Transverse colon (tissue), 4 donors: Measurements from ENCODE around the gene KMT2B. TPM values are rescaled to one million over a fixed set of nuclear protein-coding genes. Genes with fewer than 3 reads are reported as not detected.
"Not testable (repeated sequence)": the region's sequence is repeated elsewhere in the genome, so short reads cannot be mapped to it uniquely, and the experiment has no call there.

Experiments
- DNase-seq: peaks from one replicate; pipeline ENCODE4 v3.0.0-alpha.2; 2019
- H3K27ac ChIP-seq, 4 donors: fragments of 200-600 bp; sonication (generic); 2 replicates each; pipeline ENCODE4 v1.5.1; 2016 to 2018; ENCODE audit warnings: inconsistent platforms in 4 of 4
- H3K27me3 ChIP-seq: fragments of 200-600 bp; sonication (generic); 2 replicates; pipeline ENCODE4 v1.5.1; 2017; ENCODE audit warnings: inconsistent platforms
- H3K36me3 ChIP-seq, 4 donors: fragments of 200-600 bp; sonication (generic); 2 replicates each; pipeline ENCODE4 v1.5.1; 2017 to 2019; ENCODE audit warnings: inconsistent platforms in 4 of 4
- H3K4me1 ChIP-seq, 4 donors: fragments of 200-600 bp; sonication (generic); 2 replicates each; pipeline ENCODE4 v1.5.1; 2017 to 2020; ENCODE audit warnings: inconsistent platforms in 4 of 4
- H3K4me3 ChIP-seq, 4 donors: fragments of 200-600 bp; sonication (generic); 1 replicate in 1 of 4; 2 replicates in 3 of 4; pipeline versions ENCODE4 v1.5.1 to v1.6.1; 2017 to 2019; ENCODE audit warnings: inconsistent platforms in 4 of 4
- H3K9me3 ChIP-seq, 2 donors: fragments of 200-600 bp; sonication (generic); 2 replicates each; pipeline ENCODE4 v1.5.1; 2017 to 2019; ENCODE audit warnings: inconsistent platforms in 2 of 2
- EP300 ChIP-seq: sonication (generic); formaldehyde crosslinking; IDR thresholded peaks from one replicate; pipeline ENCODE4 v1.6.1; 2017; ENCODE audit warnings: antibody characterized with exemption, low read depth
- POLR2A ChIP-seq: fragments of 450-650 bp; IDR thresholded peaks from one replicate; pipeline ENCODE4 v1.6.1; 2016; ENCODE audit warnings: antibody characterized with exemption, mild to moderate bottlenecking, moderate library complexity
- POLR2AphosphoS5 ChIP-seq, 3 donors: sonication (generic); formaldehyde crosslinking; IDR thresholded peaks; one replicate each; pipeline ENCODE4 v1.6.1; 2016; ENCODE audit warnings: antibody characterized with exemption in 3 of 3
- WGBS, 2 donors: methylation state at CpG; one replicate each; pipeline ENCODE4 v1.1.5; 2018; ENCODE audit warnings: low coverage in 1 of 2; 5-methylcytosine and 5-hydroxymethylcytosine counted together
- in situ Hi-C, 4 donors: fragments of 200-750 bp; cut with MboI; loops; one replicate each; pipeline versions ENCODE4 v1.15.0 to v1.15.1; 2017; ENCODE audit warnings: low sequenced_read_pairs in 3 of 4, low pct_ligation_motif_present in 1 of 4, low pct_unique_long_range_greater_than_20kb in 1 of 4
- intact Hi-C: fragments of 100-400 bp; cut with DNase I; formaldehyde crosslinking; loops from one replicate; pipeline ENCODE4 v1.15.1; 2023; ENCODE audit warnings: low total_unique reads
- total RNA-seq, 4 donors: library from RNA; depleted of rRNA; stranded (reverse); fragments of >200 nt; gene quantifications; one replicate each; pipeline ENCODE4 v1.1.0, GENCODE V29; 2016
- TF ChIP-seq, protein P1 (sequence below), 5 experiments: fragments of 200-600 bp in 3 of 5; fragments of 450-650 bp in 2 of 5; sonication (generic) in 3 of 5; IDR thresholded peaks; 1 replicate in 2 of 5; 2 replicates in 3 of 5; pipeline ENCODE4 v1.5.1; 2016 to 2017; ENCODE audit warnings: antibody characterized with exemption in 5 of 5, inconsistent platforms in 3 of 5, mild to moderate bottlenecking in 2 of 5, moderate library complexity in 1 of 5

The KMT2B gene
- total RNA-seq, 4 donors from 2014 or later = 31.8 to 63.9 (median 50.7) TPM

DNA sequence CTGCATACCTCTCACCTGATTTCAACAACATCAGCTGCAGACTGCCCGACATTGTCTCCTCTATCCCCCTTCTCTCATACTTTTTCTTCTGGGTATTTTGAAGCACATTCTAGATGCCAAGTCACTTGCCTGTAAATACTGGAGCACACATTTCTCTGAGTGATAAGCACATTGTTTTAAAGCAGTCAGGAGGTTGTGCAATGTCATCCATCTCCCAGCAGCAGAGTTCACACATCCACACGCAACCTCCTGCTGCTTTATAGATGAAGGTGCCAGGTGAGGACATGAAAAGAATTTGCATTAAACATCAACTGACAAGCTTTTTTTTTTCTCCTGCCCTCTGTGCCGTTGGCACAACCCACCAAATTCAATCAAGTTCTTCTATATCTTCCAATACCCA, 46.0 kb upstream of the KMT2B start:
- Histone ChIP-seq H3K4me1 (peaks cover 0 to 9% (median 4%) of the 10 kb centered on the region in 4 donors), H3K27ac (no peak overlapping the region), H3K36me3 (no peaks in the 10 kb centered on the region), H3K27me3 (peaks cover 39% of the 10 kb centered on the region), H3K4me3 (no peak overlapping the region), H3K9me3 (no peaks in the 10 kb centered on the region)
- intact Hi-C loops = no loop called here
- WGBS, 2 donors = 21 to 25% methylated on average over 3 of the region's 3 CpGs
- no peak for DNase-seq
- TF ChIP-seq EP300 = no peak
- TF ChIP-seq, protein P1, sequence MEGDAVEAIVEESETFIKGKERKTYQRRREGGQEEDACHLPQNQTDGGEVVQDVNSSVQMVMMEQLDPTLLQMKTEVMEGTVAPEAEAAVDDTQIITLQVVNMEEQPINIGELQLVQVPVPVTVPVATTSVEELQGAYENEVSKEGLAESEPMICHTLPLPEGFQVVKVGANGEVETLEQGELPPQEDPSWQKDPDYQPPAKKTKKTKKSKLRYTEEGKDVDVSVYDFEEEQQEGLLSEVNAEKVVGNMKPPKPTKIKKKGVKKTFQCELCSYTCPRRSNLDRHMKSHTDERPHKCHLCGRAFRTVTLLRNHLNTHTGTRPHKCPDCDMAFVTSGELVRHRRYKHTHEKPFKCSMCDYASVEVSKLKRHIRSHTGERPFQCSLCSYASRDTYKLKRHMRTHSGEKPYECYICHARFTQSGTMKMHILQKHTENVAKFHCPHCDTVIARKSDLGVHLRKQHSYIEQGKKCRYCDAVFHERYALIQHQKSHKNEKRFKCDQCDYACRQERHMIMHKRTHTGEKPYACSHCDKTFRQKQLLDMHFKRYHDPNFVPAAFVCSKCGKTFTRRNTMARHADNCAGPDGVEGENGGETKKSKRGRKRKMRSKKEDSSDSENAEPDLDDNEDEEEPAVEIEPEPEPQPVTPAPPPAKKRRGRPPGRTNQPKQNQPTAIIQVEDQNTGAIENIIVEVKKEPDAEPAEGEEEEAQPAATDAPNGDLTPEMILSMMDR (IDR thresholded peaks at IDR 0.05) = no peak
- TF ChIP-seq POLR2A = no peak
- TF ChIP-seq POLR2AphosphoS5 (IDR thresholded peaks at IDR 0.05) = no peak
- in situ Hi-C loops = no loop called here

DNA sequence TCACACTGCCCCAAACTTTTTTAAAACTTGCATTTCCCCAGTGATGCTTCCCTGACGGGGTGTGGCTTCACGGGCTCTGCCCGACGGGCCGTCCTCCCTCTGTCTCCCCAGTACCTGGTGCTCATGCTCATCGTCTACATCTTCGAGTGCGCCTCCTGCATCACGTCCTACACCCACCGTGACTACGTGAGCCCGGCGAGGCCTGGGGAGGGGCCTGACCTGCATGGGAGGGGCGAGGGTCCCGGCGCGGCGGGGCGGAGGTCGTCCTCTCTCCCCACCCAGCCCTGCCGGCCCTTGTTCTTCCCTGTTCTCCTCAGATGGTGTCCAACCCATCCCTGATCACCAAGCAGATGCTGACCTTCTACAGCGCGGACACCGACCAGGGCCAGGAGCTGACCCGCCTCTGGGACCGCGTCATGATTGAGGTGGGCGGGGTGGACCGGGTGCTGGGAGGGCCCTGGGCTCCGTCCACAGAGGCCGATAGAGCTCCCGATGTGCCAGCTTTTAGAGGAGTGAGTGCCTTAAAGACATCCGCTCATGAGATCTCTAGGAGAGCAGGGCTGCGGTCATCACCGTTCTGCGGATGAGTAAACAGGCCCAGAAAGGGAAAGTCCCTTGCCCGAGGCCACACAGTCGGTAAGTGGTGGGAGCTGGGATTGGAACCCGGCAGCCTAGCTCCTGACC, 44.5 kb upstream of the KMT2B start:
- DNase-seq = peak; percentile 35
- H3K36me3 ChIP-seq = no peaks in the 10 kb centered on the region
- WGBS, 2 donors = 4% methylated on average over 38 of the region's 39 CpGs; no CpG with 5 or more reads in 1 of the 2 donors

DNA sequence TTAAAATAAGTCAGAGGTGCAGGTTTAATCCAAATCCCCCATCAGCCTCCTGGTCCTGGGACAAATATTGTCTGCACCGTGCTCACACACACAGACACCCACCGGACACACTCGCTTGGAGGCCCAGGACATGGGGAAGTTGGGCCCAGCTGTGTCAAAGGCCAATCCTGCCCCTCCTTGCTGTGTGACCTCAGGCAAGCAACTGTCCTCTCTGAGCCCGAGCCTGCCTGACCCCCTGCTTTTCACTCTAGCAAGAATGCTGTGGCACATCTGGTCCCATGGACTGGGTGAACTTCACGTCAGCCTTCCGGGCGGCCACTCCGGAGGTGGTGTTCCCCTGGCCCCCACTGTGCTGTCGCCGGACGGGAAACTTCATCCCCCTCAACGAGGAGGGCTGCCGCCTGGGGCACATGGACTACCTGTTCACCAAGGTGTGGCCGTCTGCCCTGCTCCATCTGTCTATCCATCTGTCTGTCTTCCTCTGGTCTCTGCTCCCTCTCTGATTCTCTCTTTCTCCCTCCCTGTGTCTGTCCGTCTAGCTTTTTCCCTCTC, 42.1 kb upstream of the KMT2B start:
- in situ Hi-C loops (no loop called here), intact Hi-C loops (no loop called here)
- Histone ChIP-seq H3K27ac (no peak overlapping the region), H3K27me3 (peaks cover 39% of the 10 kb centered on the region), H3K36me3 (no peaks in the 10 kb centered on the region), H3K4me3 (no peak overlapping the region), H3K9me3 (no peaks in the 10 kb centered on the region), H3K4me1 (peaks cover 0 to 8% (median 2%) of the 10 kb centered on the region in 4 donors)
- 79 to 100% methylated on average over 1 to 14 of the region's 15 CpGs for WGBS, 2 donors
- no peak for DNase-seq
- TF ChIP-seq EP300 (no peak), POLR2AphosphoS5 (IDR thresholded peaks at IDR 0.05) (no peak), POLR2A (no peak)
- TF ChIP-seq, protein P1 (IDR thresholded peaks at IDR 0.05) = no peak

More for the DNA sequence above, 44.5 kb upstream of the KMT2B start:
- no peaks in the 10 kb centered on the region for H3K9me3 ChIP-seq
- intact Hi-C loops = no loop called here
- peaks cover 0 to 9% (median 4%) of the 10 kb centered on the region in 4 donors for H3K4me1 ChIP-seq
- TF ChIP-seq POLR2A = no peak
- no peak for TF ChIP-seq EP300
- TF ChIP-seq, protein P1 (IDR thresholded peaks at IDR 0.05) = no peak
- TF ChIP-seq POLR2AphosphoS5 (IDR thresholded peaks at IDR 0.05) = no peak
- peak overlapping the region in 1 of 4 donors; percentile 39 for H3K4me3 ChIP-seq
- in situ Hi-C loops = no loop called here
- peaks cover 39% of the 10 kb centered on the region for H3K27me3 ChIP-seq
- no peak overlapping the region for H3K27ac ChIP-seq

DNA sequence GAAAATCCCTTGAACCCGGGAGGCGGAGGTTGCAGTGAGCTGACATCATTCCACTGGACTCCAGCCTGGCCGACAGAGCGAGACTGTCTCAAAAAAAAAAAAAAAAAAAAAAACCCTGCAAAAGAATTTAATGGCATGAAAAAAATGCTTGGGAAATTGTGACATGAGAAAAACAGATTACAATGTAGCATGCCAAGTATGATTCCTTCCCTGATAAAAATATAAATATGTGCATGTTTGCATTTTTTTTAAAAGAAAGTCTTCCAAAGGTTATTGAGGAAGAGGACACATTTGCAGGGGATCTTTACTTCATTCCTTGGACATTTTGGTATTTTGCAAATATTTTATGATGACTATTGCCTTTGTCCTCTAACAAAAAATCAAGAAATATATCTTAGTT, 28.0 kb upstream of the KMT2B start:
- intact Hi-C loops = no loop called here
- TF ChIP-seq POLR2A (no peak), POLR2AphosphoS5 (IDR thresholded peaks at IDR 0.05) (no peak), EP300 (no peak)
- TF ChIP-seq, protein P1 (IDR thresholded peaks at IDR 0.05) = no peak
- H3K27me3 ChIP-seq = no peaks in the 10 kb centered on the region
- no peak overlapping the region for H3K27ac ChIP-seq
- H3K9me3 ChIP-seq = no peaks in the 10 kb centered on the region
- no peak for DNase-seq
- H3K4me1 ChIP-seq = no peaks in the 10 kb centered on the region
- in situ Hi-C loops = loop anchor here in 1 of 4 donors (10.0 kb wide), 1 partner anchor 245 kb away; the partner anchor contains the start of gene LRFN3
- WGBS, 2 donors = 84% methylated on average over 4 of the region's 4 CpGs; no CpG with 5 or more reads in 1 of the 2 donors
- no peaks in the 10 kb centered on the region for H3K36me3 ChIP-seq
- no peak overlapping the region for H3K4me3 ChIP-seq

DNA sequence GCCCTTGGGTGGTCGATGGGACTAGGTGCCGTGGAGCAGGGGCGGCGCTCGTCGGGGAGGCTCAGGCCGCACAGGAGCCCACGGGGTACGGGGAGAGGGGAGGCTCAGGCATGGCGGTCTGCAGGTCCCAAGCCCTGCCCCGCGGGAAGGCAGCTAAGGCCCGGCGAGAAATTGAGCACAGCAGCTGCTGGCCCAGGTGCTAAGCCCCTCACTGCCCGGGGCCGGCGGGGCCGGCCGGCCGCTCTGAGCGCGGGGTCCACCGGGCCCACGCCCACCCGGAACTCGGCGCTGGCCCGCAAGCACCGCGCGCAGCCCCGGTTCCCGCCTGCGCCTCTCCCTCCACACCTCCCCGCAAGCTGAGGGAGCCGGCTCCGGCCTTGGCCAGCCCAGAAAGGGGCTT, 26.7 kb upstream of the KMT2B start:
- in situ Hi-C loops = loop anchor here in 1 of 4 donors (10.0 kb wide), 1 partner anchor 244 kb away; the partner anchor contains the start of gene LRFN3

More for the DNA sequence above, 26.7 kb upstream of the KMT2B start:
- H3K36me3 ChIP-seq, H3K27me3 ChIP-seq, H3K9me3 ChIP-seq, intact Hi-C loops, H3K27ac ChIP-seq, H3K4me1 ChIP-seq, H3K4me3 ChIP-seq, DNase-seq: not testable (repeated sequence)
- 93% methylated on average over 20 of the region's 37 CpGs; no CpG with 5 or more reads in 1 of the 2 donors for WGBS, 2 donors
